ENCODE measurements around the gene DYNLRB1.

GRCh38 chr20:34468951-34469350 is 47.3 kb upstream of the DYNLRB1 start:
- no peak for TF ChIP-seq ZFP1 (CRISPR knock-in tag; IDR thresholded peaks at IDR 0.05)
- no peak for TF ChIP-seq HOXD1 (CRISPR knock-in tag; IDR thresholded peaks at IDR 0.05)

All from HepG2 (cell line).